ENCODE results near the gene MAPKAPK5.
"Not testable (repeated sequence)": the region's sequence is repeated elsewhere in the genome, so short reads cannot be mapped to it uniquely, and the experiment has no call there.

The MAPKAPK5 gene

DNA sequence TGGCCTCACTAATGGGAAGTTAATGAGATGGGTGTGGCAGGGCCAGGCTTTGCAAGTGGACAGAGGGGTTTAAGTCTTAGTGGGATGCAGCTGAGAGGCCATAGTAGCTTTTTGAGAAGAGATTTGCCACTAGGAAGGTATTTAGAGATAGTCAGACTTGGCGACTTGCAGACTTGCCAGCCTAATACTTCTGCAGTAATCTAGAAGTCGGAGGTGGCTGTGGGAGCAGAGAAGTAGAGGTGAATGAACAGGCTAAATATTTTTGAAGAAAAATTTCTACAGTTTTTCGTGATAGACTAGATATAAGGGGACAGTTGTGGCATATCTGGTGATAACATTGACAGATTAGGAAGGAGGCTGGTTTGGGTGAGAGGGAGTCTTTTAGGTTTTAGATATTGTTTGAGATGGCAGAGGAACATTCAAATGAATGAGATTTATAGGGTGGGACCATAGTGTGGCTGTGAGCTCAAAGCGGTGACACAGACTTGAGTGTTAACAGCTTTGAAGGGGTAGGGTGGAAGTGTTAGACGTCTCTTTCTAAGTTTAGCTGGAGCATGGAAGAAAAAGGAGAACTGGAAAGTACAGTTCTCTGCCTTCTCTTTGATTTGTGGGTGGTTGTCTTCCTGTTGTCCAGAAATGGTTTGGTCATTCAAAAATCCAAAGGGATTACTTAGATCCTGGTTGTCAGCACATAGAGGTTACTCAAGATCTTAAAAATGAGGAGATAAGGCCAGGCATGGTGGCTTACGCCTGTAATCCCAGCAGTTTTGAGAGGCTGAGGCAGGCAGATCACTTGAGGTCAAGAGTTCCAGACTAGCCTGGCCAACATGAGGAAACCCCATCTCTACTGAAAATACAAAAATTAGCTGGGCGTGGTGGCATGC is 44.9 kb downstream of the MAPKAPK5 start:
- DNase-seq (ENCODE audit: low spot score): no peak

DNA sequence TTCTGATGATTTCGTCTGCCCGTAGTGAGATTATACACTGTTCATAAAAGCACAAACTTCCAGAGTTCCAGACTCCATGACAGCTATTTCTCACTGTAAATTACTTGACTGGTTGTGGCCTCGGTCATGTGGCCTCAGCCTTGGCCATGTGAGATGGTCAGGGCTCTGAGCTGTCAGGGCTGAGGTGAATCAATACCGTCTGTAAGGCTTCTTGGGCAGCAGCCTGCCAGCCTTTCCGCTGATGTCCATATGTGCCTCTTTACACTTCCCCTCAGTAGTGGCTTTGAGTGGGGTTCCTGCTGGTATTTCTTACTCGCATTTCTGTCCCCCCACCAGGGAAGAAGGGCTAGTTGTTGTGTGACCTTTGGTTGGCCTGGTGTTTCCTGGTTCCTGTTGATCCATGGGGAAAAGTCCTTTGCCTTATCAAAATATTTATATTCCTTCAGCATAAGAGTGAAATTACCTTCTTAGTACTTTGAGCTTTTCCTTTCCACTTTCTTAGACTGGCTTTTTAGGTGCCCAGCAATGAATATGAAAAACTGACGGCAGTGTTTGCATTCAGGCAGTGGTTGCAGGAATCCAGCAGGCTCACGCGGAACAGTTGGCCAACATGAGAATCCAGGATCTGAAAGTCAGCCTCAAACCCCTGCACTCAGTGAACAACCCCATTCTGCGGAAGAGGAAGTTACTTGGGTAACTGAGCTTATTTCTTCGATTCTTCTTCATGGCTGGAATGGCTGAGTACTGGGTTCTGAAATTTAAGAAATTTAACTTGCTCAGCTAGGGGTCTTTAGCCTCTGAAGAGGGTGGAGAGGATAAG is 46.1 kb downstream of the MAPKAPK5 start:
- no peak for DNase-seq (ENCODE audit: low spot score)

GRCh38 chr12:111893287-111893686 is 51.3 kb downstream of the MAPKAPK5 start:
- DNase-seq (ENCODE audit: low spot score): no peak

- DNase-seq (ENCODE audit: low spot score): no peak
Measured at GRCh38 chr12:111894556-111894955, 52.5 kb downstream of the MAPKAPK5 start.

GRCh38 chr12:111901182-111901581 is 59.2 kb downstream of the MAPKAPK5 start:
- DNase-seq (ENCODE audit: low spot score): no peak

- DNase-seq (ENCODE audit: low spot score): no peak
Measured at GRCh38 chr12:111904446-111904975, 62.5 kb downstream of the MAPKAPK5 start.

DNA sequence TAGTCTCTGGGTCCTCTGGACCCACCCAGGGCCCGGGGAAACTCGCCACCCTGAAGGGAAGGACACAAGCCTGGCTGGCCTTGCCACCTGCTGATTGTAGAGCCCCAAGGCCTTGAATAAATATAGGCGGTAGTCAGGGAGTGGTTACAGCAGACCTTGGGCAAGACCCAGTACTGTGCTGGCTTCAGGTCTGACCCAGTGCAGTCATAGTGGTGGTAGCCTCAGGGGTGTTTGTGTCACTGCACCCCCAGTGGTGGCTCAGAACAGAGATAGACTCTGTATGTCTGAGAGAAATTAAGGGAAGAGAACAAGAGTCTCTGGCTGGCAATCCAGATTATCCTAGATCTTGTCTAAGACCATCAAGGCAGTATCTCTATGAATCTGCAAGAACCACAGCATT is 63.5 kb downstream of the MAPKAPK5 start:
- DNase-seq (ENCODE audit: low spot score): no peak

GRCh38 chr12:111907740-111908139 is 65.7 kb downstream of the MAPKAPK5 start:
- no peak for DNase-seq (ENCODE audit: low spot score)

GRCh38 chr12:111925171-111925570 is 83.1 kb downstream of the MAPKAPK5 start:
- DNase-seq (ENCODE audit: low spot score): no peak

DNA sequence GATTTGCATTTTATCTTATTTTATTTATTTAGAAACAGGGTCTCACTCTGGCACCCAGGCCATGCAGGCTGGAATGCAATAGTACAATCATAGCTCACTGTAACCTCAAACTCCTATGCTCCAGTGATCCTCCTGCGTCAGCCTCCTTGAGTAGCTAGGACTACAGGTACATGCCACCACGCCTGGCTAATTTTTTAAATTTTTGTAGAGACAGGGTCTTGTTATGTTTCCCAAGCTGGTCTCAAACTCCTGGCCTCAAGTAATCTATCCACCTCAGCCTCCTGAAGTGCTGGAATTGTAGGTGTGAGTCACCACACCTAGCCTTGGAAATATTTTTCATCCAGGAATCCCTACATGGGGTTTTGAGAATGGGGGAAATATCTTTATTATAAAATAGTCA is 84.6 kb downstream of the MAPKAPK5 start:
- DNase-seq (ENCODE audit: low spot score): no peak

- no peak for DNase-seq (ENCODE audit: low spot score)
Measured at GRCh38 chr12:111927346-111927745, 85.3 kb downstream of the MAPKAPK5 start.

- no peak for DNase-seq (ENCODE audit: low spot score)
Measured at GRCh38 chr12:111932241-111932640, 90.2 kb downstream of the MAPKAPK5 start.

DNA sequence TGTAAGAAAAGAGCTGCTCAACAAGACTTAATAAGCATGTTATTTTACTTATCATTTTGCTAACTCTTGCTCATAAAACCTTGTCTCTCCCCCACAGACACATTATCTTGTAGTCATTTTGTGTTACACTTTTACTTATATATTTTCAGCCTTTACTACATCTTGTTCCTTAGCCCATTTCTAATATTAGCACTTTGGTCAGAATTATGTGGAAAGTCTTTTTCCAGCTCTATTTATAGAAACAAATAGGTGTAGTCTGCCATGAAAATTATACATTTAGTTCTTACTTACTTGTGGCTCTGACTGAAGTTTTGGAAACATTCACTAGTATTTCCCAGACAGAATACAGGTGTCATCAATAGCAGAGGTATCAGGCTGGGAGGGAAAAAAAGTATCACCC is 94.8 kb downstream of the MAPKAPK5 start:
- DNase-seq (ENCODE audit: low spot score): no peak

- peak; percentile 15 for DNase-seq (ENCODE audit: low spot score)
Measured at GRCh38 chr12:111937429-111937828, 95.4 kb downstream of the MAPKAPK5 start.

DNA sequence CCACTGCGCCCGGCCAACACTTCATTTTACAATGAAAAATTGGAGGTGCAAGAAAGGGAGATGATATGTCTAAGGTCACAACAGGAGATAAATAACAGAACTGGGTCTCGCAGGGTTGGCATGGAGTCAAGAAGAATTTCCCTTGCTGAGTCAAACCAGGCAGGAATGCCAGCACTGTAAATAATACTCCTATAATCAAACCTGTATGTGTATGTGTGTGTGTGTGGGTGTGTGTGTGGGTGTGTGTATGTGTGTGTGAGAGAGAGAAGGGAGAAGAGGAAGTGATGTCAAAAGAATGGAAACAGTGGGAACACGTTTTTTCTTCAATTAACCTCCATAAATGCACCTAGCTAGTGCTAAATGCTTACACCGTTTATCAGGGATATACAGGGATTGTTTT is 100.5 kb downstream of the MAPKAPK5 start:
- DNase-seq (ENCODE audit: low spot score): peak; percentile 14

DNA sequence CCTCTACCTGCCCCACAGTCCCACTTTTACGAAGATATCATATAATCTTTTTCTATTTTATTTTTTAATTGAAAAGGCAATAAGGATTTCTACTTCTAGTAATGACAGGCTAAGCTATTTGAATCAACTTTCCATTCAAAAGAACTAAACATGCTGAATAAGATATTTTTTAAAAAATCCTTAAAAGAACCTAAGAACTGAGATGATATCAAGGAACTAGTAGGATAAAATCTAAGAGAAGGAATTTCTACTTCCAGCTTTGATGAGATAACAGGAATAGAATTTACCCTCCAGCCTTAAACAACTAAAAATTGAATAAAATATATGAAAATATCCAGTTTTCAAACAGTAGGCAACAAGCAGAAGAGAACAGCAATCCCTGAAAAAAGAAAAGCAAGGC is 101.9 kb downstream of the MAPKAPK5 start:
- no peak for DNase-seq (ENCODE audit: low spot score)

GRCh38 chr12:111950961-111951676 is 109.1 kb downstream of the MAPKAPK5 start:
- DNase-seq (ENCODE audit: low spot score): not testable (repeated sequence)
